Measurements from ENCODE around the gene REC114. TPM values are rescaled to one million over a fixed set of nuclear protein-coding genes. Genes with fewer than 3 reads are reported as not detected.
"Not testable (repeated sequence)": the region's sequence is repeated elsewhere in the genome, so short reads cannot be mapped to it uniquely, and the experiment has no call there.

Gene REC114
- total RNA-seq (2012; rRNA removed), result not detected in 2 replicates

GRCh38 chr15:73442968-73443367, at the start of gene REC114:
Gene REC114 (plus strand): TSS chr15:73443164. CDS start chr15:73443186, 22 bp downstream.
- Histone ChIP-seq H3K9ac (ENCODE audit: low read depth, low read length) (no peak within 1 kb of the TSS), H3K9me3 (replicated peaks; ENCODE audit: low read length) (no peaks in the 10 kb centered on the region), H3K4me1 (ENCODE audit: control insufficient read depth, insufficient read depth, low read length) (no peaks in the 10 kb centered on the region), H3K4me3 (ENCODE audit: low read length) (no peak within 1 kb of the TSS), H3K4me2 (ENCODE audit: low read length) (no peak within 1 kb of the TSS), H3K36me3 (ENCODE audit: insufficient read depth, low read length) (no peaks in the 10 kb centered on the region), H3K27me3 (ENCODE audit: control insufficient read depth, insufficient read depth, low read length) (peaks cover 25% of the 10 kb centered on the region)

GRCh38 chr15:73393336-73393735, 49.6 kb upstream of the REC114 start:
- Histone ChIP-seq H3K9me3 (replicated peaks; ENCODE audit: low read length) (no peaks in the 10 kb centered on the region), H3K36me3 (ENCODE audit: insufficient read depth, low read length) (no peaks in the 10 kb centered on the region), H3K27me3 (ENCODE audit: control insufficient read depth, insufficient read depth, low read length) (peaks cover 27% of the 10 kb centered on the region), H3K4me2 (ENCODE audit: low read length) (no peak overlapping the region), H3K9ac (ENCODE audit: low read depth, low read length) (no peak overlapping the region), H3K4me1 (ENCODE audit: control insufficient read depth, insufficient read depth, low read length) (no peaks in the 10 kb centered on the region), H3K4me3 (ENCODE audit: low read length) (no peak overlapping the region)

- no peak overlapping the region for H3K4me2 ChIP-seq (ENCODE audit: low read length)
- H3K27me3 ChIP-seq (ENCODE audit: control insufficient read depth, insufficient read depth, low read length), result peaks cover 38% of the 10 kb centered on the region
- H3K9me3 ChIP-seq (replicated peaks; ENCODE audit: low read length), result no peaks in the 10 kb centered on the region
- H3K9ac ChIP-seq (ENCODE audit: low read depth, low read length), result no peak overlapping the region
- H3K36me3 ChIP-seq (ENCODE audit: insufficient read depth, low read length), result no peaks in the 10 kb centered on the region
- H3K4me3 ChIP-seq (ENCODE audit: low read length), result no peak overlapping the region
- no peaks in the 10 kb centered on the region for H3K4me1 ChIP-seq (ENCODE audit: control insufficient read depth, insufficient read depth, low read length)
Observed at GRCh38 chr15:73394782-73395181, 48.2 kb upstream of the REC114 start.

GRCh38 chr15:73395671-73396070, 47.3 kb upstream of the REC114 start:
- H3K9me3 ChIP-seq (replicated peaks; ENCODE audit: low read length), result no peaks in the 10 kb centered on the region
- no peaks in the 10 kb centered on the region for H3K4me1 ChIP-seq (ENCODE audit: control insufficient read depth, insufficient read depth, low read length)
- peaks cover 39% of the 10 kb centered on the region for H3K27me3 ChIP-seq (ENCODE audit: control insufficient read depth, insufficient read depth, low read length)
- no peak overlapping the region for H3K4me3 ChIP-seq (ENCODE audit: low read length)
- H3K36me3 ChIP-seq (ENCODE audit: insufficient read depth, low read length), result no peaks in the 10 kb centered on the region
- no peak overlapping the region for H3K9ac ChIP-seq (ENCODE audit: low read depth, low read length)
- H3K4me2 ChIP-seq (ENCODE audit: low read length), result no peak overlapping the region

- H3K4me2 ChIP-seq (ENCODE audit: low read length), result no peak overlapping the region
Observed at GRCh38 chr15:73397461-73397860, 45.5 kb upstream of the REC114 start.

GRCh38 chr15:73398861-73399260, 44.1 kb upstream of the REC114 start:
- H3K9me3 ChIP-seq (replicated peaks; ENCODE audit: low read length), result no peaks in the 10 kb centered on the region
- no peak overlapping the region for H3K4me2 ChIP-seq (ENCODE audit: low read length)
- H3K27me3 ChIP-seq (ENCODE audit: control insufficient read depth, insufficient read depth, low read length), result peaks cover 27% of the 10 kb centered on the region
- no peak overlapping the region for H3K4me3 ChIP-seq (ENCODE audit: low read length)
- H3K9ac ChIP-seq (ENCODE audit: low read depth, low read length), result no peak overlapping the region
- H3K4me1 ChIP-seq (ENCODE audit: control insufficient read depth, insufficient read depth, low read length), result no peaks in the 10 kb centered on the region
- H3K36me3 ChIP-seq (ENCODE audit: insufficient read depth, low read length), result no peaks in the 10 kb centered on the region

More at GRCh38 chr15:73397461-73397860, 45.5 kb upstream of the REC114 start:
- no peaks in the 10 kb centered on the region for H3K4me1 ChIP-seq (ENCODE audit: control insufficient read depth, insufficient read depth, low read length)
- H3K36me3 ChIP-seq (ENCODE audit: insufficient read depth, low read length), result no peaks in the 10 kb centered on the region
- H3K9ac ChIP-seq (ENCODE audit: low read depth, low read length), result no peak overlapping the region
- no peaks in the 10 kb centered on the region for H3K9me3 ChIP-seq (replicated peaks; ENCODE audit: low read length)
- H3K4me3 ChIP-seq (ENCODE audit: low read length), result no peak overlapping the region
- H3K27me3 ChIP-seq (ENCODE audit: control insufficient read depth, insufficient read depth, low read length), result peaks cover 34% of the 10 kb centered on the region

GRCh38 chr15:73400222-73400621, 42.7 kb upstream of the REC114 start:
- H3K4me3 ChIP-seq (ENCODE audit: low read length); H3K9ac ChIP-seq (ENCODE audit: low read depth, low read length); H3K36me3 ChIP-seq (ENCODE audit: insufficient read depth, low read length); H3K4me1 ChIP-seq (ENCODE audit: control insufficient read depth, insufficient read depth, low read length); H3K9me3 ChIP-seq (replicated peaks; ENCODE audit: low read length); H3K4me2 ChIP-seq (ENCODE audit: low read length): not testable (repeated sequence)
- peaks cover 17% of the 10 kb centered on the region for H3K27me3 ChIP-seq (ENCODE audit: control insufficient read depth, insufficient read depth, low read length)

GRCh38 chr15:73403171-73403570, 39.8 kb upstream of the REC114 start:
- Histone ChIP-seq H3K36me3 (ENCODE audit: insufficient read depth, low read length) (no peaks in the 10 kb centered on the region), H3K4me3 (ENCODE audit: low read length) (no peak overlapping the region), H3K9me3 (replicated peaks; ENCODE audit: low read length) (no peaks in the 10 kb centered on the region), H3K4me1 (ENCODE audit: control insufficient read depth, insufficient read depth, low read length) (no peaks in the 10 kb centered on the region), H3K4me2 (ENCODE audit: low read length) (no peak overlapping the region), H3K9ac (ENCODE audit: low read depth, low read length) (no peak overlapping the region), H3K27me3 (ENCODE audit: control insufficient read depth, insufficient read depth, low read length) (peaks cover 12% of the 10 kb centered on the region)

- H3K9me3 ChIP-seq (replicated peaks; ENCODE audit: low read length), result no peaks in the 10 kb centered on the region
- H3K36me3 ChIP-seq (ENCODE audit: insufficient read depth, low read length), result no peaks in the 10 kb centered on the region
- H3K4me2 ChIP-seq (ENCODE audit: low read length), result no peak overlapping the region
- H3K4me1 ChIP-seq (ENCODE audit: control insufficient read depth, insufficient read depth, low read length), result no peaks in the 10 kb centered on the region
- no peak overlapping the region for H3K9ac ChIP-seq (ENCODE audit: low read depth, low read length)
- H3K4me3 ChIP-seq (ENCODE audit: low read length), result no peak overlapping the region
- H3K27me3 ChIP-seq (ENCODE audit: control insufficient read depth, insufficient read depth, low read length), result peaks cover 10% of the 10 kb centered on the region
Observed at GRCh38 chr15:73414876-73415275, 28.1 kb upstream of the REC114 start.

GRCh38 chr15:73424506-73424905, 18.5 kb upstream of the REC114 start:
- Histone ChIP-seq H3K9me3 (replicated peaks; ENCODE audit: low read length) (no peaks in the 10 kb centered on the region), H3K4me3 (ENCODE audit: low read length) (no peak overlapping the region), H3K27me3 (ENCODE audit: control insufficient read depth, insufficient read depth, low read length) (peaks cover 26% of the 10 kb centered on the region), H3K4me1 (ENCODE audit: control insufficient read depth, insufficient read depth, low read length) (no peaks in the 10 kb centered on the region), H3K36me3 (ENCODE audit: insufficient read depth, low read length) (no peaks in the 10 kb centered on the region), H3K4me2 (ENCODE audit: low read length) (no peak overlapping the region), H3K9ac (ENCODE audit: low read depth, low read length) (no peak overlapping the region)

- H3K4me1 ChIP-seq (ENCODE audit: control insufficient read depth, insufficient read depth, low read length), result no peaks in the 10 kb centered on the region
- no peak overlapping the region for H3K9ac ChIP-seq (ENCODE audit: low read depth, low read length)
- no peak overlapping the region for H3K4me2 ChIP-seq (ENCODE audit: low read length)
- peaks cover 29% of the 10 kb centered on the region for H3K27me3 ChIP-seq (ENCODE audit: control insufficient read depth, insufficient read depth, low read length)
- H3K9me3 ChIP-seq (replicated peaks; ENCODE audit: low read length), result no peaks in the 10 kb centered on the region
- no peaks in the 10 kb centered on the region for H3K36me3 ChIP-seq (ENCODE audit: insufficient read depth, low read length)
- no peak overlapping the region for H3K4me3 ChIP-seq (ENCODE audit: low read length)
Observed at GRCh38 chr15:73425510-73425909, 17.5 kb upstream of the REC114 start.

- Histone ChIP-seq H3K36me3 (ENCODE audit: insufficient read depth, low read length) (no peaks in the 10 kb centered on the region), H3K4me1 (ENCODE audit: control insufficient read depth, insufficient read depth, low read length) (no peaks in the 10 kb centered on the region), H3K27me3 (ENCODE audit: control insufficient read depth, insufficient read depth, low read length) (peaks cover 34% of the 10 kb centered on the region), H3K9me3 (replicated peaks; ENCODE audit: low read length) (no peaks in the 10 kb centered on the region), H3K4me2 (ENCODE audit: low read length) (no peak overlapping the region), H3K4me3 (ENCODE audit: low read length) (no peak overlapping the region), H3K9ac (ENCODE audit: low read depth, low read length) (no peak overlapping the region)
Observed at GRCh38 chr15:73426323-73426994, 16.5 kb upstream of the REC114 start.

All from skeletal muscle satellite cell (primary cell).